Peyer's patch (tissue), 4 donors: ENCODE data around the gene RXRA.

ENCODE experiments used
- POLR2A ChIP-seq, 2 donors: fragments of 450-650 bp; IDR thresholded peaks; one replicate each; pipeline ENCODE4 v1.5.1; 2017; ENCODE audit warnings: antibody characterized with exemption in 2 of 2, mild to moderate bottlenecking in 2 of 2, moderate library complexity in 2 of 2
- TF ChIP-seq, protein P1 (sequence below), 6 experiments: fragments of 450-650 bp in 4 of 6; fragments of 200-600 bp in 2 of 6; sonication (generic) in 1 of 6; IDR thresholded peaks; one replicate each; pipeline ENCODE4 v1.5.1; 2017 to 2019; ENCODE audit warnings: antibody characterized with exemption in 6 of 6, mild to moderate bottlenecking in 3 of 6, moderate library complexity in 1 of 6

DNA sequence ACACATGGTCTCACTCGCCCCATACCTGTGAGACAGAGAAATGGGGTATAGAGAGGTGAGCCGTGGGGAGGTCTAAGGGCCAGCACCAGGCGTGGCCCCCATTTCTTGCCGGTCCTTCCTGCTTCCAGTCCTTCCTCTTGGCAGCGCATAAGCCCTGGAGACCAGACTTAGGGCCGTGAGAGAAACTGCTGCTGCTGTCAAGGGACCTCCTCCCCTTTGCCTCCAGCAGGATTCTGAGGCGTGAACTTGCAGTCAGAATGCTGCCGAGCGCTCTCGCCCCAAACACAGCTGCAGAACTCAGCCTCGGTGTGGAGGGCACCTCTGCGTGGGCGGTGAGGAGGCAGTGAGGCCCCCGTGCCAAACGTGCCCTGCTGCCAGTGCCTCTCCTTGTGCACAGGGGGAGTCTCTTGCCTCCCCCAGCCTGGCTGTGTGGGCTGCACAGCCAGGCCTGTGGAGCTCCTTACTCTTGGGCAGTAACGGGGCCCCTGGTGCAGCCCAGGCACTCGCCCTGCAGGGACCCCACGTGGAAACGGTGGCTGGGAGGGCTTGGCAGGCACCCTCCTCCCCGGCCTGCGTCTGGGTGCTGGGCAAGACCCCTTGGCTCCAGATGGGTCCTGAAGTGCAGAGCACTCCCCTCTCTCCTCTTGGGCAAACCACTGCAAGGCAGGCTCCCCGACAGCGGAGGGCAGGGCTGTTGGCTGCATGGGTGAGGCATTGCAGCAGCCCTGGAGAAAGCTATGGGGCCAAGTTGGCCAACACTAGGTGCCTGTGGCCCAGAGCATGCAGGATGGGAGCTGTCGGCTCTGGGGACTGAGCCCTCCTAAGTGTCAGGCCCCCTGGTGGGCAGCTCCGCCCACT lies 85.4 kb downstream of the RXRA start:
- TF ChIP-seq, protein P1, sequence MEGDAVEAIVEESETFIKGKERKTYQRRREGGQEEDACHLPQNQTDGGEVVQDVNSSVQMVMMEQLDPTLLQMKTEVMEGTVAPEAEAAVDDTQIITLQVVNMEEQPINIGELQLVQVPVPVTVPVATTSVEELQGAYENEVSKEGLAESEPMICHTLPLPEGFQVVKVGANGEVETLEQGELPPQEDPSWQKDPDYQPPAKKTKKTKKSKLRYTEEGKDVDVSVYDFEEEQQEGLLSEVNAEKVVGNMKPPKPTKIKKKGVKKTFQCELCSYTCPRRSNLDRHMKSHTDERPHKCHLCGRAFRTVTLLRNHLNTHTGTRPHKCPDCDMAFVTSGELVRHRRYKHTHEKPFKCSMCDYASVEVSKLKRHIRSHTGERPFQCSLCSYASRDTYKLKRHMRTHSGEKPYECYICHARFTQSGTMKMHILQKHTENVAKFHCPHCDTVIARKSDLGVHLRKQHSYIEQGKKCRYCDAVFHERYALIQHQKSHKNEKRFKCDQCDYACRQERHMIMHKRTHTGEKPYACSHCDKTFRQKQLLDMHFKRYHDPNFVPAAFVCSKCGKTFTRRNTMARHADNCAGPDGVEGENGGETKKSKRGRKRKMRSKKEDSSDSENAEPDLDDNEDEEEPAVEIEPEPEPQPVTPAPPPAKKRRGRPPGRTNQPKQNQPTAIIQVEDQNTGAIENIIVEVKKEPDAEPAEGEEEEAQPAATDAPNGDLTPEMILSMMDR (IDR thresholded peaks at IDR 0.05): no peak
- TF ChIP-seq POLR2A (IDR thresholded peaks at IDR 0.05): no peak
